OCI-LY3 (cell line): ENCODE results near the gene LHFPL2.

ENCODE experiments used
- EZH2phosphoT487 ChIP-seq: fragments of 200-600 bp; shearing (Covaris generic); IDR thresholded peaks from 2 replicates; pipeline ENCODE4 v1.6.1; 2018; ENCODE audit warnings: antibody characterized with exemption, mixed run types, low read depth
- TF ChIP-seq, protein P1 (sequence below): fragments of 200-600, 300-600 bp; sonication (generic); IDR thresholded peaks from 2 replicates; pipeline ENCODE4 v1.5.1; 2014; ENCODE audit warnings: antibody characterized with exemption, low read length, low read depth

DNA sequence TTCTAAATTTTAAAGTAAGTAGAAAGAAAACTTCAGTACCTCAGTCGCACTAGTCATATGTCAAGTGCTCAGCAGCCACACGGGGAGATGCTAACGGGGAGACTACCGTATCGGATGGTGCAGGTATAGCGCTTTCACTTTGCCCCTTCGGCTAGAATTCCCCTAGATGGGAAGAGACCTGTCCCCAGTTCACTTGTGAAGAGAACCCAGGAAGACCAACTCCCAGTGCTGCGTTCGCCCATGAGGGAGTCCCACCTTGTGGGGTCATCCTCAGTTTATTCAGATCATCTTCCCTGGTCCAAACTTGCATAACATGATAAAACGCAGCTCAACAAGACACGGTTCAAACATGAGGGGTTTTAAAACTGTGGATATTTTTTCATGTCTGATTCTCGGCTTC is 87.3 kb downstream of the LHFPL2 start:
- TF ChIP-seq, protein P1, sequence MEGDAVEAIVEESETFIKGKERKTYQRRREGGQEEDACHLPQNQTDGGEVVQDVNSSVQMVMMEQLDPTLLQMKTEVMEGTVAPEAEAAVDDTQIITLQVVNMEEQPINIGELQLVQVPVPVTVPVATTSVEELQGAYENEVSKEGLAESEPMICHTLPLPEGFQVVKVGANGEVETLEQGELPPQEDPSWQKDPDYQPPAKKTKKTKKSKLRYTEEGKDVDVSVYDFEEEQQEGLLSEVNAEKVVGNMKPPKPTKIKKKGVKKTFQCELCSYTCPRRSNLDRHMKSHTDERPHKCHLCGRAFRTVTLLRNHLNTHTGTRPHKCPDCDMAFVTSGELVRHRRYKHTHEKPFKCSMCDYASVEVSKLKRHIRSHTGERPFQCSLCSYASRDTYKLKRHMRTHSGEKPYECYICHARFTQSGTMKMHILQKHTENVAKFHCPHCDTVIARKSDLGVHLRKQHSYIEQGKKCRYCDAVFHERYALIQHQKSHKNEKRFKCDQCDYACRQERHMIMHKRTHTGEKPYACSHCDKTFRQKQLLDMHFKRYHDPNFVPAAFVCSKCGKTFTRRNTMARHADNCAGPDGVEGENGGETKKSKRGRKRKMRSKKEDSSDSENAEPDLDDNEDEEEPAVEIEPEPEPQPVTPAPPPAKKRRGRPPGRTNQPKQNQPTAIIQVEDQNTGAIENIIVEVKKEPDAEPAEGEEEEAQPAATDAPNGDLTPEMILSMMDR = no peak
- no peak for TF ChIP-seq EZH2phosphoT487
